HG03135 (cell line): ENCODE data around the gene SLC17A3.

Source experiments
- ATAC-seq: cut with Tn5 transposase; IDR thresholded peaks from one replicate; pipeline ENCODE4 v1.9.1; 2021; ENCODE audit warnings: mild to moderate bottlenecking, moderate library complexity; ENCODE audit not compliant: unreplicated experiment

Gene SLC17A3, protein sequence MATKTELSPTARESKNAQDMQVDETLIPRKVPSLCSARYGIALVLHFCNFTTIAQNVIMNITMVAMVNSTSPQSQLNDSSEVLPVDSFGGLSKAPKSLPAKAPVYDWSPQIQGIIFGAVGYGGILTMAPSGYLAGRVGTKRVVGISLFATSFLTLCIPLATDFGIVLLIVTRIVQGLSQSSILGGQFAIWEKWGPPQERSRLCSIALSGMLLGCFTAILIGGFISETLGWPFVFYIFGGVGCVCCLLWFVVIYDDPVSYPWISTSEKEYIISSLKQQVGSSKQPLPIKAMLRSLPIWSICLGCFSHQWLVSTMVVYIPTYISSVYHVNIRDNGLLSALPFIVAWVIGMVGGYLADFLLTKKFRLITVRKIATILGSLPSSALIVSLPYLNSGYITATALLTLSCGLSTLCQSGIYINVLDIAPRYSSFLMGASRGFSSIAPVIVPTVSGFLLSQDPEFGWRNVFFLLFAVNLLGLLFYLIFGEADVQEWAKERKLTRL

GRCh38 chr6:25874118-25874517, at the start of gene SLC17A3:
SLC17A3 (minus strand) TSS chr6:25874243; CDS start chr6:25868387, 5,856 bp downstream.
- ATAC-seq, result no peak

DNA sequence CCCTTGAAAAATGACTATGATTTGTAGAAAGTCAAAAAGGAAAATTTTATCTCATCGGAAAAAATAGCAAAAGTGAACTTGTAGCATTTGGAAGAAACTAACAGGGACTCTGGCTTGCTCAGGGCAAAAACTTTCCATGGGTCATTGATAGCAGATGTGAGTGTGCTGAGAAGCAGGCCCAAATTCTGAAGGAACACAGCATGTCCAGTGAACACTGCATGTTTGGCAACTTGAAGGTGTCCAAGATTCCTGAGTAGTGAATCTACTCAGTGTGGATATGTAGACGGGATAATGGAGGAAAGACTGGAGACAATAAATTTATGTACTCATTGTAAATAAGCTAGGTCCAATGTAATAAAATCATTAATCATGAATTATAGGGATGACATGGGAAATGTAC, 48.3 kb upstream of the SLC17A3 start:
- no peak for ATAC-seq

- ATAC-seq, result no peak
Measured at GRCh38 chr6:25921525-25922203, 47.6 kb upstream of the SLC17A3 start.

DNA sequence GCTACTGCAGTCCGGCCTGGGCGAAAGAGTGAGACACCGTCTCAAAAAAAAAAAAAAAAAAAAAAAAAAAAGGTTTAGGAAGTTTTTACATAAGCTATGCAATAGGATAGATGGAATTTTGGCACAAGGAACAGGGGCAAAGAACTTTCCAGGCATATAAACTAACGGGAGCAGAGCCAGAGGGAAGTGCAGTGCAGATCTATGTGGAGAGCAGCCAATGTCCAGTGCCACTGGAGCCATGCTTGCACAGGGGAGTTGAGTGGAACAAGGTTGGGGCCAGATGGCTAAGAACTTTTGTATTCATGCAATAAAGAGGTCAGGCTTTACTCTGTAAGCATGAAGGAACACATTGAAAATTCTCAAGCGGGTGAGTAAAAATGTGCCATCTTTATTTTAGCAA, 45.6 kb upstream of the SLC17A3 start:
- no peak for ATAC-seq

DNA sequence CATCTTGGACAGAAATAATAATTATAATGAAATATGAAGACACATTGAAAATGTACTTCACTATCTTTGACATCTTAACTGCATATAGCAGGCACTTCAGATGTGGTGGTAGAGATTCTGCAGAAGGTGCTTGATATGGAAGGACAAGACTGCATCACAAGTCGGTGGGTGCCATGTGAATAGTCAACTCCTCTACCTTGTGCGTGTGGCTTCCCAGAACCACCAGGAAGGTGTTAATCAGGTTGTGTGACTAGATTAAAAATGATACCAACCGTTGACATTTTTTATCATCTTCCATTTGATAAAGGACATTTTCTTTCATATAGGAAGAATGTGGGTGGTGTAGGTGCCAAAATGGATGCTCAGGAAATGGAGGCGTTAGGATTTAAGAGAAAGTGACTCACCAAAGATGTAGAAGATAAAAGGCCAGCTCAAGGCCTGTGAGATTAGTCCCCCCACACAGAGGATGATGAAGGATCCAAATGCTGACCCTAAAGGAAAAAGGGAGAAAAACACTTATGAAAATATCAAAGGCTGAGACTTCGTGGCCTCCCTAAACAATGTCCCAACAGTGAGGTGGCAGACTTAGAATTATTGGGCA, 44.1 kb upstream of the SLC17A3 start:
- no peak for ATAC-seq

- ATAC-seq, result no peak
Measured at GRCh38 chr6:25916789-25917490, 42.9 kb upstream of the SLC17A3 start.

DNA sequence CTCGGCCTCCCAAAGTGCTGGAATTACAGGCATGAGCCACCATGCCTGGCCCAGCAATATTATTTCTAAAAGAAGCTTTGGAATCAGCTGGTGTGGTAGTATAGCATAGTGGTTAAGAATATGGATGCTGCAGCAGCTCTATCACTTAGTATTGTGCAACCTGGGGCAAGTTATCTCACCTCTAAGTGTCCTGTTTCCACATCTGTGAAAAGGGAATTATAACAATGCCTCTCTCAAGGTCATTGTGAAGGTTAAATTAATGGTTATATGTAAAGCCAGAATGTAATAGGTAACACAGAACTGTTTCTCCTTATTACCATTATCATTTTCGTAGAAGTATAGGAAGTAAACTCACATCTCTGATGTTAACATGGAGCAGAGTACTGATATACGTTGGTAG, 42.3 kb upstream of the SLC17A3 start:
- no peak for ATAC-seq

DNA sequence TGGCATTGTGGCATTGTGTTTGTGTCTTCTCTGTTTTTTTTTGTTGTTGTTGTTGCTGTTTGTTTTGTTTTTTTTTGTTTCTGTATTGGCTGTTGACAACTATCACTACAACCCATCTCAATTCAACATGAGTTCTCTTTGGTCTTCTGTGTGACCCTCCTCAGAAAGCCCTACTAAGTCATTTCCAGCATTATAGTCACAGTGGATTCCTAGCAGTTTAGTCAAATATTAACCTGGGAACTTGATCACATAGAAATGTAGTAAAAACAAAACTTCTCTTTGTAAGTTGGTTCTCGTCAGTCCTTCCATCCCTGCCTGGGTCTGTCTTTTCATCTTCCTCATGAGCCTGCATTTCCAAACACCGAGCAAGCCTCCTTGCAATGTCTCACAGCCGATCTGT, 39.7 kb upstream of the SLC17A3 start:
- no peak for ATAC-seq

DNA sequence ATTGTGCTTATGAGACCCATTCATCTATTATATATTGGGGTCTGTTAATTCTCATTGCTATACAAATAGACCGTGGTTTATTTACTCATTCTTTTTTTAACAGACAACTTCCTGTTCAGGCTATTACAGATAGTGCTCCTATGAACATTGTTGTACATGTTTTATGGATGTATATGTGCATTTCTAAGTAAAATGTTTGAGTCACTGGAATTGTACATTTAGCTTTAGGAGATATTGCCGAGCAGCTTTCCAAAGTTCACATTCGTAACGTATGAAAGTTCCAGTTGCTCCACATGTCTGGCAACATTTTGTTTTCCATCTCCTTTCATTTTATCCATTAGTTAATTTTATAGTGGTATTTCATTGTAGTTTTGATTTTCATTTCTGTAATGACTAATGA, 37.3 kb upstream of the SLC17A3 start:
- no peak for ATAC-seq

DNA sequence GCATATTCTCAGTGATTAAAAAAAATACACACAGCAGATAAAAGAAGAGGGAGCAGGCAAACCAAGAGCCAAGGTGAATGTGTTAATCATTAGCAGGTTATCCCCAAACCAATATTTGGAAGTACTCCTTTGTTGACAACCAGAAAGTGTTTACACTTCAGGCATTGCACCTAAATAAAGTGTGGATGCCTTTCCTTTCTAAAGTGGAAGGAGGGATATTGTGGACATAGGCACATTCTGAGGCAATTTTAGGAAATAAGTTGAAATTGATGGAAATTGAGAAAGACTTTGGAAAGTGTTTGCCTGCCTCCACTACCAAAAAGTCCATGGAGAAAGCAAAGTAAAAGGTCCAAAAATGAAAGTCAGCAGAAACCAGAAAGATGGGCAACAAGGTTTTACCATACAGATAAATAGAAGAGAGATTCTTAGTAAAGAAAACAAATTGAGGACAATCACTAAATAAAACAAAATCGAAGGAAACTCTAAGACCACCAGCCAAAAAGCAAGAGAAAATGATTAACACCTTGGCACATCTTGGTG, 33.5 kb upstream of the SLC17A3 start:
- no peak for ATAC-seq

GRCh38 chr6:25903467-25904099, 29.5 kb upstream of the SLC17A3 start:
- ATAC-seq, result no peak

- no peak for ATAC-seq
Measured at GRCh38 chr6:25902071-25902470, 28.0 kb upstream of the SLC17A3 start.

DNA sequence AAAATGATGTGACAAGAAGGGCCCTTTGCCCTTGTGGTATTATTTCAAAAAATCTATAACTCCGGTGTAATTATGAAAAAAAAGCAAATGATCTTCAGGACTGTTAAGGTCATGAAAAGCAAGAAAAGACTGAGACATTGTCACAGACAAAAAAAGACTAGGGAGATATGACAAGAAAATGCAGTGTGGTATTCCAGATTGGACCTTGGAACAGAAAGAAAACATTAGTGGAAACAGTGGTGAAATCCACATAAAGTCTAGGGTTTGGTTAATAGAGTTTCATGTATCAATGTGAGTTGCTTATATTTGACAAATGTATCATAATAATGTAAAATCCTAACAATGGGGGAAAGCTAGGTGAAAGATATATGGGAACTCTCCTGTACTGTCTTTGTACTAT, 26.8 kb upstream of the SLC17A3 start:
- no peak for ATAC-seq

DNA sequence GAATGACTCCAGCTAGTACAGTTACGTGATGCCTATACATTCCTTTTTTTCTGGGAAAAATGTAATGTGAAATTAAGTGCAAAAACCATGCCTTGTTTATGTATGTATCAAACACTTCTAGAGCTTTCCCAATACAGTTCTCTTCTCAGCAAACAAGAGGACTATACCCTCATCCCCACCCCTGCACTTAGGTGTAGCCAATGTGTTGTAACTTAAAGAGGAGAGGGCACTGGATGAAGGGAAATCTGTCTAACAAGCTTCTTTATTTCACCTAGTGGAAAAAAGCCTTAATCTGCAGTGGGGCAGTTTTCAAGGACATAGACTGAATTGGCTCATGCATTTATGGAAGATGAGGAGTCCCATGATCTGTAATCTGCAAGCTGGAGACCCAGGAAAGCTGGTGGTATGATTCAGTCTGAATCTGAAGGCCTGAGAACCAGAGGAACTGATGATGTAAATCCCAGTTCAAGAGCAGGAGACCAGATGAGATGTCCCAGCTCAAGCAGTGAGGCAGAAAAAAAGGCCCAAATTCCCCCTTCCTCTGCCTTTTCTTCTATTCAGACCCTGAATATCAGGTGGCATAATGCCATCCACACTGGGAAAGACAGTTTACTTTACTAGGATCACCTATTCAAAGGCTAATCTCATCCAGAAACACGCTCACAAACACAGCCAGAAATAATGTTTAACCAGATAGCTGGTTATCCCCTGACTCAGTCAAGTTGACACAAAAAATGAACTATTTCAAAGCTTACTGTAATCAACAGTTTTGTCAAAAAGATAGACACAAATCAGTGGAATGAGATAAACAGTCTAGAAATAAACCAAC, 25.8 kb upstream of the SLC17A3 start:
- ATAC-seq, result no peak

GRCh38 chr6:25899123-25899522, 25.1 kb upstream of the SLC17A3 start:
- ATAC-seq, result no peak

DNA sequence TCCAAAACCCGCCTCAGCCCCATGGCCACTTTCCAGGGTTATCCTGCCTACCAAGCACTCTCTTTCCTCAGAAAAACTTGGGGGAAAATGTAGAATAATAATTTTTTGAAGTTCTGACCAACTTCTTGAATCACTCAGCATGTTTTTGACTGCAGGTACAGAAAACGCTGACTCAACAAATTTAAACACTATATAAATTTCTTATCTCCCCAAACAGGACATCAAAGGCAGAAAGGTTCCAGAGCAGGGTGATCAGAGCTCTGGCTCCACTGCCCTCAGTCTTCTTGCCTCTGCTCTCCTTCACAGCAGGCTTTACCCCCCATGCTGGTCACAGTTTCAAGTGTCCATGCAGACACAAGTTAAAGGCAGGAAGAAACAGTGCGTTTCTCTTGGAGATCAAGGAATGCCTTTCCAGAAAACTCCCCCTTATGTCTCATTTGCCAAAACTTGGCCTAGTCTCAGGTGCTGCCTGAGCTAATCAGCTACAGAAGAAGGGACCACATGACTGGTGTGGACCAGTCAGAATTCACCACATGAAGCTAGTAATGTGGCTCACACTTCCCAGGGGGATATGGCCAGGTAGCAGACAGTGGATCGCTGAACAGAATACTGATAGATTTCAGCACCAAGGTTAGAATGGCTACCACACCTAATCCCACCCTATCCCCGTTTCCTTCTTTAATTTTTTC, 24.4 kb upstream of the SLC17A3 start:
- no peak for ATAC-seq

GRCh38 chr6:25896252-25896651, 22.2 kb upstream of the SLC17A3 start:
- ATAC-seq, result no peak

DNA sequence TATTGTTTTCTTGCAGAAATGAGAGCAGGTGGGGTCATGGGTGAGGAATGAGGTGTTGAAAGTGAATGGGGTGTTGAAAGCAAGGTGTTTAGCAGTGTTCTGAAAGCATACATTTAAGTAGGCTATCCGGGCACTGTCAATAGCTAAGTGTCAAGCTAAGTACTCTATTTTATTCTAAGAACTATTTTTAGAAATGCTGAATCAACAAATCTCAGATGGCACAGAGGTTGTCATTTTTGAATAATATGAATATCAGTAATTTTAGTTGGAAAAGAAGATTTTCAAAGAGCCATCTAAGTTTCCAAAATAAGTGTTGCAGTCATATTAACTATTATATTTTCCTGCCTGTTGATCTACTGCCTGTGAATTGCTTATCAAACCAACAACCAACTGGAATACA, 21.7 kb upstream of the SLC17A3 start:
- no peak for ATAC-seq

DNA sequence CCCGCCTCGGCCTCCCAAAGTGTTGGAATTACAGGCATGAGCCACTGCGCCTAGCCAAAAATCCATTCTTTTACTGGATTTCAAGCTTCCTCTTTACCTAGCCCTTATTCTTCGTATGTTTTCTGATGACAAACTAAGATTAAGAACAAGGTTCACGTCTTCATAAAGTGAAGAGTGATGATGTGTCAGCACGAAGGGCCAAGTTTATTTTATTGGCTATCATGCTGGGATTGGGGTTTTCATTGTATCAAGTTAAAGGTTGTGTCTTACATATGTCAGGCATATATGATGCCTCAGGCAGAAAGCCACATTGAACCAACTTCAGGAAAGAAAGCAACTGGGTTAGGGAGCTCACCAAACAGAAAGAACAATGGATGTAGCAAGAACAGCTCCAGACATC, 19.7 kb upstream of the SLC17A3 start:
- no peak for ATAC-seq
